ENCODE results near the gene PDLIM4.

The PDLIM4 gene

GRCh38 chr5:132301344-132302271, 44.1 kb downstream of the PDLIM4 start:
- no peak for DNase-seq (ENCODE audit: extremely low read depth in 1 of 2, low read depth in 1 of 2)

- no peak for DNase-seq (ENCODE audit: extremely low read depth in 1 of 2, low read depth in 1 of 2)
Measured at GRCh38 chr5:132302413-132302812, 44.9 kb downstream of the PDLIM4 start.

GRCh38 chr5:132303589-132303988, 46.1 kb downstream of the PDLIM4 start:
- no peak for DNase-seq (ENCODE audit: extremely low read depth in 1 of 2, low read depth in 1 of 2)

GRCh38 chr5:132305420-132305819, 47.9 kb downstream of the PDLIM4 start:
- no peak for DNase-seq (ENCODE audit: extremely low read depth in 1 of 2, low read depth in 1 of 2)

GRCh38 chr5:132308701-132309100, 51.2 kb downstream of the PDLIM4 start:
- no peak for DNase-seq (ENCODE audit: extremely low read depth in 1 of 2, low read depth in 1 of 2)

- DNase-seq (ENCODE audit: extremely low read depth in 1 of 2, low read depth in 1 of 2) = no peak
Measured at GRCh38 chr5:132309679-132310078, 52.2 kb downstream of the PDLIM4 start.

- no peak for DNase-seq (ENCODE audit: extremely low read depth in 1 of 2, low read depth in 1 of 2)
Measured at GRCh38 chr5:132310141-132310834, 52.8 kb downstream of the PDLIM4 start.

GRCh38 chr5:132313366-132313765, 55.9 kb downstream of the PDLIM4 start:
- no peak for DNase-seq (ENCODE audit: extremely low read depth in 1 of 2, low read depth in 1 of 2)

- no peak for DNase-seq (ENCODE audit: extremely low read depth in 1 of 2, low read depth in 1 of 2)
Measured at GRCh38 chr5:132313961-132314432, 56.5 kb downstream of the PDLIM4 start.

- DNase-seq (ENCODE audit: extremely low read depth in 1 of 2, low read depth in 1 of 2) = no peak
Measured at GRCh38 chr5:132315529-132316067, 58.1 kb downstream of the PDLIM4 start.

- DNase-seq (ENCODE audit: extremely low read depth in 1 of 2, low read depth in 1 of 2) = no peak
Measured at GRCh38 chr5:132319975-132320374, 62.5 kb downstream of the PDLIM4 start.

GRCh38 chr5:132321109-132321721, 63.7 kb downstream of the PDLIM4 start:
- DNase-seq (ENCODE audit: extremely low read depth in 1 of 2, low read depth in 1 of 2) = no peak

- DNase-seq (ENCODE audit: extremely low read depth in 1 of 2, low read depth in 1 of 2) = no peak
Measured at GRCh38 chr5:132322266-132322665, 64.8 kb downstream of the PDLIM4 start.

Data from stimulated activated CD8-positive, alpha-beta memory T cell treated with anti-CD3 and anti-CD28 coated beads, Interleukin-7, amount 100 ng/mL, for 48 hours (primary cell).